Stimulated activated CD8-positive, alpha-beta memory T cell treated with anti-CD3 and anti-CD28 coated beads, Interleukin-15, amount 100 ng/mL, for 1 hour (primary cell): Measurements from ENCODE around the gene NUP50.
"Not testable (repeated sequence)": the region's sequence is repeated elsewhere in the genome, so short reads cannot be mapped to it uniquely, and the experiment has no call there.

ENCODE experiments used
- DNase-seq: peaks from one replicate; pipeline ENCODE4 v3.0.0-alpha.2; 2020; ENCODE audit warnings: low read depth

The NUP50 gene

DNA sequence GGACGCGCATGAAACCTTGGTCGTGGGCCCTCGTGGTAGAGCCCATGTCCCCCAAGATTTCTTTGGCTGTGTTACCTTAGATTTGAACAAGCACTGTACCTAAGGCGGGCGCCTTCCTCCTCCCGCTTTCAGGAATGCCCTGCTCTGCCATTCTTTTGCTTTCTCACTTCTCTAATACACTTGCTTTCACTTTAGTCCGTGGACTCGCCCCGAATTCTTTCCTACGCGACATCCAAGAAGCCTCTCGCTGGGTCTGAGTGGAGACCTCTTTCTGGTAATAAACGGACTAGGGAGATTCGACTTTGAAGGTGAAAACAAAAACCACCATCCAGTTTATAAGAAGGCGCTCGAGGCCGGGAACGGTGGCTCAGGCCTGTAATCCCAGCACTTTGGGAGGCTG lies 1.2 kb upstream of the NUP50 start:
- no peak for DNase-seq

DNA sequence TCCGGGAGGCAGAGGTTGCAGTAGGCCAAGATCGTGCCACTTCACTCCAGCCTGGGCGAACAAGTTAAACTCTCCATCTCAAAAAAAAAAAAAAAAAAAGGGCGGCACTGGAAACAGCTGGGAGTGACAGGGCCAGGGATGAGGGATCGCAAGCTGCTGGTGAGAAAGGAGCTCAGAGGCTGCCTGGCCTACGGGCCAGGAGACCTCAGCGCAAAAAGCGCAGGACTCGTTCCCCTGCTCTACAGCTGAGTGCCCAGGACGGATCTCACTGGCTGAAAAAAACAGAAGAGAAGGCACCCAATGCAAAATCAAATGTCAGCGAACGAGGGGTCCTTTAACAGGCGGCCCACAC lies 650 bp upstream of the NUP50 start:
- DNase-seq, result no peak

DNA sequence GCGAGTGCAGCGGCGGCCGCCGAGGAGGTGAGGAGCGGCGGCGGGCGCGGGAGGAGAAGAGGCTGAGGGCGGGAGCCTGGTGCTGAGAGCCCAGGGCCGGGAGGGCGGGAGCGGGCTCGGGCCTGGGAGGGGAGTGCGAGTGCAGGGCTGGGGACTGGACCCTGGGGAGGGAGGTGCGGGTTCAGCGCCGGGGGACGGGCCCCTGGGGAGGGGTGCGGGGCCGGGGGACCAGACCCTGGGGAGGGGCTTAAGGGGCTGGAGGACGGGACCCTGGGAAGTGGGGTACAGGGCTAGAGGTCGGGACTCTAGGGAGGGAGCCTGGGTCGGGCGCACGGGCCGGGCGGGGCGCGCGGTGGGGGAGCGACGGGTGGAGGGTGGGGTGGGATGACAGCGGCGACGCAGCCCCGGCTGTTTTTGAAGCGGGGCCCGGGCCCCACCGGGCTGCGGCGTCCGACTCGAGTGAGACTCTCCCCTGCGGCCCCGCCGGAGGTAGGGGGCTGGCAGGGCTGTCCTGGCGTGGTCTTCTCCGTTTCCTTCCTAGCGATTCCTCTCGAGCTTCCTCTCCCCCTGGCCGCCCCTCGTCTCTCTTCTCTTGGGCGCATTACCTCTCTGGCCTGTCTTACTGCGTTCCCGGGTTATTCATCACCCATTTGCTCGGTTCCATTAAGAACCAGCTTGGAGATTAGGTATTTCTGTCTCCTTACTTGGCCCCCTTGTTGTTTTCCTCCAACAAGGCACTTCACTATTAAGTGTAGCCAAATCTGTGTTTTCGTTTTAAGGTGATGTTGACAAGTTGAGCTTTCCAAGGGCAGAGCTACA lies 754 bp downstream of the NUP50 start:
- DNase-seq, result peak; percentile 8

DNA sequence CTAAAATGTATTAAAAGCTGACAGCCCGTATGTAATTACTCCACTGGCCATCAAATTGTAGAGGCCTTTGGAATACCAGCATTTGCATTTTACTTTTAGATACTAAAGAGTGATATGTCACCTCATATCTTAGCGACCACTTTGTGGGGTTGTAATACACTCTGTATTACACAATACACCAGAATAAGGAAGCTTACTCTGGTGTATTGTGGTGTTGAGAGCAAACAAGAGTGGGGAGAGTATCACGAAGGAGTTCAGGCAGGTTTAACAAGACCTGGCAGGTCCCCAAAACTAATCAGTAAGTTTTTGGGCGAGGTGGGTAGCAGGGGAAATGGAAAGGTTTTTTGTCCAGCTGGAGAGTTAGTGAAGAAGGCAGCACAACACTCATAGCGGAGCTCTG lies 3.2 kb downstream of the NUP50 start:
- DNase-seq, result no peak

DNA sequence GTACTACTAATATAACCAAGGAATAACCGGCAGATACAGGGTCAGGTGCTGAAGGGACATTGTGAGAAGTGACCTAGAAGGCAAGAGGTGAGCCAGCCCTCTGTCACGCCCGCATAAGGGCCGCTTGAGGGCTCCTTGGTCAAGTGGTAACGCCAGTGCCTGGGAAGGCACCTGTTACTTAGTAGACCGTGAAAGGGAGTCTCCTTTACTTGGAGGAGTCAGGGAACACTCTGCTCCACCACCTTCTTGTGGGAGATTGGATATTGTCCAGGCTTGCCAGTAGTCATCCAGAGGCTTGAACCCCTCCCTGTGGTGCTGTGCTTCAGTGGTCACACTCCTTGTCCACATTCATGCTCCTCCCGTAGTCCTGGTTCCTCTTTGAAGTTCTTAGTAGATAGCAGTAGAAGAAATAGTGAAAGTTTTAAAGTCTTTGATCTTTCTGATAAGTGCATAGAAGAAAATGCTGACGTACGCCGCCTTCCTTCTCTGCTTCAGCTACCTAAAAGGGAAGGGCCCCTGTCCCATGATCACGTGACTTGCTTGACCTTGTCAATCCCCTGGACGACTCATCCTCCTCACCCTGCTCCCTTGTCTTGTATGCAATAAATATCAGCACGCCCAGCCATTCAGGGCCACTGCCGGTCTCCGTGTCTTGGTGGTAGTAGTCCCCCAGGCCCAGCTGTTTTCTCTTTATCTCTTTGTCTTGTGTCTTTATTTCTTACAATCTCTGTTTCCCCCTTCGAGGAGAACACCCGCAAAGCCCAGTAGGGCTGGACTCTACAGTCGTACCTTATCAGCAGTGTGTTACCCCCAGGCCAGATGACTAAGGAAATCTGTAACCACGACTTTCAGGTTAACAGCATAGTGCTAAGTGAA lies 6.1 kb downstream of the NUP50 start:
- no peak for DNase-seq

DNA sequence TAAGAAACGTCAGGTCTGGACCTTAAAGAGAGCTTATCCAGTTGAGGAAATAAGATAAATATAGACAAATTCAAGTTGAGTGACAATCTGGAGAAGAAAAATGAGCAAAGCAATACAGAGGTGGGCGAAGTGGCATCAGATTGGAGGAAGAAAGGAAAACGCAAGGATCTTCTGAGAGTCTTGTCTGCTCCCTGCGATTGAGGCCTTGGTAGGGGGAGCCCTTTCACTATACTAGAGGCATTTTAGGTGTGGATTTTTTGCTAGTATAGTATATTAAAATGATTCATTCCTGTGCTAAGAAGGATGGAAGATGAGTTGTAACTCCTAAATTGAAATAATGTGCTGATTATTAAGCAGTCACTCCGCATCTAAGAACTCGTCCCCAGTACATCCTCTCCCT lies 8.1 kb downstream of the NUP50 start:
- no peak for DNase-seq

DNA sequence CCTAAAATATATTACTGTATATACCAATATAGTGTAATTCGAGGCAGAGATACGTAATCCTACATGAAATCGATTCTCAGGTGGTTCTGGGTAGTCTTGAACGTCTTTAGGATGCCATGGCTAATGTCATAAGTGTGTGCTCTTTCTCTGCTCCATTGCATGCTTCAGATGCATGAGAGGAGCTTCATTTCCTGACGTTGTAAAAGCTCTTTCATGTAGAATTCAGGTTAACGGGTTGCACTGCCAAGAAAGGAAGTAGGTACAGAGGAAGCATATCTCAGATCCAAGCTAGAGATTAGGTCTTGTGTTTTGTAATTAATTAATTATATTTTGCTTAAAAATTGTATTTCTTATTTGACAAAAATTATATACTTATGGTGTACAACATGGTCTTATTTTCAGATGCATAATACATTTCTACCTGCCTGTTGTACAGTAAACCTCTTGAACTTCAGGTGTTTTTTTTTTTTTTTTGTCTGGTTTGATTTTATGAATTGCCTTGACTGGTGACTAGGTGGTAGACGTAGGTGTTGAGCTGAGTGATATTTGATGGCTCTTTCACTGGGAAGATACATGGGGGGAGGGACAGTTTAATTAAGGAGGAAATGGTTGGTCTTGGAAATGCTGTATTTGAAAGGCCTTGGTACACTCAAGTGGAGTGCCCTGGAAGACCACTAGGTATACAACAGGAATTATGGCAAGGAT lies 9.3 kb downstream of the NUP50 start:
- no peak for DNase-seq

DNA sequence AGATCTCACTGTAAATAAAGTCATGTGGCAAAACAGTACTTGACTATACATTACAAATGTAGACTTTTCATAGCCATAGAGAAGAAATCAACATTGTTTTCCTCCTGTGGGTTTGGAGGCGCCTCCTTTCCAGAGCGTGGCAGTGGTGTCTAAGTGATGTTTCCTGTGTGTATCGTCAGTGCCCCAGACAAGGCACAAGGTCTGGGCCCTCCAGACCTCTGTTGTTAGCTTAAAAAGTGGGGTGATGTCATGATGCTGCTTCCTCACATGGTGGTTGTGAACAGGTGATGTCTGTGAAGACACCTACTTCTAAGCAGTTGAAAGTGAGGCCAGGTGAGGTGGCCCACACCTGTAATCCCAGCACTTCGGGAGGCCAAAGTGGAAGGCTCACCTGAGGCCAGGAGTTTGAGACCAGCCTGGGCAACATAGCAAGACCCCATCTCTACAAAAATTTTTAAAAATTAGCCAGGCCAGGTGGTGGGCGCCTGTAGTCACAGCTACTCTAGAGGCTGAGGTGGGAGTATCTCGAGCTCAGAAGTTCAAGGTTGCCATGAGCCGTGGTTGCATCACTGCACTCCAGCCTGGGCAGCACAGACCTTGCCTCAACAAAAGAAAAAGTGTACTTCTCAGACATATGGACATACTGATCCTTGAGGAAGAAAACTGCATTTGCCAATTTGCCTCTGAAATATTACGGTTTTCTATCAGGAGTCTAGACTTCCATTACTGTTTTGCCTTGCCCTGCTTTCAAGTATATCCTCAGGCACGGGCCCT lies 15.7 kb downstream of the NUP50 start:
- no peak for DNase-seq

DNA sequence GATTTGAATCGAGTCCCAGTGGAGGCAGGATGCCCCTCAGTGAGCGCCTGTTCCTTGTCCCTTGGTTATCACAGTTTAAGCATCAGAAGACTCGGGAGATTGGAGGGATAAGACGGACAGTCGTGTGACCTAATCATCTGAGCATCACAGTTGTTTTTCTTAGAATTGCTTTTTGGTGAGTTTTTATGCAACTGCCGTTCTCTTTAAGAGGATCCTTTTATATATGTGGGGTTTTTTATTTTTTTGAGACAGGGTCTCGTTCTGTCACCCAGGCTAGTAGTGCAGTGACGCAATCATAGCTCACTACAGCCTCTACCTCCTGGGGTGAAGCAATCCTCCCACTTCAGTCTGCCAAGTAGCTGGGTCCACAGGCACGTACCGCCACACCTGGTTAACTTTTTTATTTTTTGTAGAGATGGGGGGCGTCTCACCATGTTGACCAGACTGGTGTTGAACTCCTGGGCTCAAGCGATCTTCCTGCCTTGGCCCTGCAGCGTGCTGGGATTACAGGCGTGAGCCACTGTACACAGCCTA lies 16.5 kb downstream of the NUP50 start:
- no peak for DNase-seq

DNA sequence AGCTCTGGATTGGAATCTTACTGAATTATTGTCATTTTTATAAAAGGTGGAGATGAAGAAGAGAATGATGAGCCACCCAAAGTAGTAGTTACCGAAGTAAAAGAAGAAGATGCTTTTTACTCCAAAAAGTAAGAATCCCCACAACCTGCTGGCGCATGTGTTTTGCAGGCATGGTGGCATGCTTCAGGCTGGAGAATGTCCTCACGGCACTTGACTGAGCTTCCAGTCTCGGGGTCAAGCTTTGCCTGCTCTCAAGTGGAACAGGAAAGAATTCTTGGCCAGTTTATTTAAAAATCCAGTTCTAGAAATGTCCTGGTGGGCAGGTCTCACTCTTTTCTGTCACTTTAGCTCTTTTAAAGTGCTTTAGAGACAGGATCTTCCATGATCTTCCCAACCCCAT lies 17.5 kb downstream of the NUP50 start:
- DNase-seq, result no peak

DNA sequence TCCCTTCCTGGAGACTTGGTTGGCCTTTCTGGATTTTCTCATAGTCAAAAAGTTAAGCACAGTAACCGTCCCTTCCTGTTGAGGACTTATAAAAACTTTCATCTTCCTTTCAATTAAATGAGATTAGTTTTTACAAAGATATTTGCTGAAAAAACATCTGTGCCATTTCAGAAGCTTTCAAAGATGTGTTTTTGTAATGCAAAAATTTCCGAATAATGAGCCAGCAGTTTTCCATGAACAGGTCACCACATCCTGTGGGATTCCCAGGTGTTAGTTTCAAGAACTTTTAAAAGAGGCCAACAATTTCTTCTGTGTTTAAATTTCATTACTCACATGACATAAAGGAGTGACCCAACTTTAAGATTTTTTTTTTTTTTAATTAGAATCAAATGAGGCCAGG lies 18.0 kb downstream of the NUP50 start:
- DNase-seq, result no peak

DNA sequence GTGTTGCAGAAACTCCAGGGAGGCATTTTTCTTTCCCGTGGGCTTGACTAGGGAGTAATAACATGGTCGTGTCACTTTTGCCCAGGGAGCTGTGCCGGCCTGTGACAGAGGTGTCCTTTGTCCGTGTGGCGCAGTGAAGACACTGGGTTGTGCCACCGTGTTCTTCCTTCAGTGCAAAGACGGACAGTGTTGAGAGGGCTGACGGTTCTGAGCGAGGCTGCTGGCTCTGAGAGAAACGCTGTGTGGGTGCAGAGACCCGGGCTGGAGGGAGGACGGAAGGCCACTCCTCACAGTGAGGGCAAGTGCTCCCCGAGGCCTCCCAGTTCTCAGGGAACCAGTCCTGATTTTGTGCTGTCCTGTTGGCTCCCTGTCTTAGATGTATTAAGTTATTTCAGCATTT lies 20.2 kb downstream of the NUP50 start:
- DNase-seq, result no peak

DNA sequence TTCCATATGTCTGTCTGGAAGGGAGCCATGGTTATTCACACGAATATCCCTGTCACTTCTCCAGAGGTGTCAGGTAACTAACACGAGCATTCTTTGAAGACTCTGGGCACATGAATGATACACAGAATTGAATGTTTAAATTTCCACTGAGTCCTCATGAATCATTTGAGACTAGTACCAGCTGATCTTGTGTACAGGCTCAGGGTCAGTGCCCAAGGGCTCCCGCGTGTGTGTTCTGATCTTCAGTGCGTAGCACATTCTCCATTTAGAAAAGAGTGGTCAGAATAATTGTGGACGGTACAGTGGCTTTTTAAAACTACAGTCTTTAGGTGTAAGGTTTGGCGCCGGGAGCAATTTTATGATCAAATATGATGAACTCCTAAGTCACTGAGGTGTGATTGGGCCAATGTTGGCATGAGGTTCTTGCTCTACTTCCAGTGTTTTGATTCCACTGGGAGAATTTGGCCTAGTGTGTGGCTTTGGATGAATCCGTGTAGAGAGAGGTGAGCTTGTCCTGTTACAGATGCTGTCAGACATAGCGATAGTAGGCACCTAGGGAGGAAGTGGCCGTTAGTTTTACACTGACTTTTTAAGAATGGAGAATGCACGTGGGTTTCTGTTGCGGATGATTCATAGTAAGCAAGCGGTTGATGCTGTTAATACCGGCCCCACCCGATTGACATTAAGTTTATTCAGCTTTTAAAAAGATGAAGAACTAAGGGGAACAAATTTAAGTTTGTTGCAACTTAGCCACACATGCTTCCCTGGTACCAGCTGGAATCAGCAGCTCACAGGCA lies 22.2 kb downstream of the NUP50 start:
- no peak for DNase-seq

DNA sequence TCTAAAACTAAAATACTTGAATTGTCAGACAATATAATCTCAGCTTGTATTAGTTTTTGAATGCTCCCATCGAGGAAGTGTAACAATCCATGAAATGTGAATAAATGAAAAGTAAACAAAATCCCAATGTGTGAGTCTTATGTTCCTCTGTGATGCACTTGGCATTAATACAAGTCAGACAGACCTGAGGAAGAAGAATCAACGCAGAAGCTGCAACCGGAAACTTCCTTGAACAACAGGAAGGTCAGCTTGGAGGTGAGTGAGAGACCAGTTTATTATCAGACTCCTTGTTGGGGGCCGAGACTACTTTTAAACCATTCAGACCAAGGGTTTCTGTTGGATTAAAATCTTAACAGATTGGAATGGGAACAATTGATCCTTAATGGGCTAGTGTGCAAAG lies 24.2 kb downstream of the NUP50 start:
- no peak for DNase-seq

DNA sequence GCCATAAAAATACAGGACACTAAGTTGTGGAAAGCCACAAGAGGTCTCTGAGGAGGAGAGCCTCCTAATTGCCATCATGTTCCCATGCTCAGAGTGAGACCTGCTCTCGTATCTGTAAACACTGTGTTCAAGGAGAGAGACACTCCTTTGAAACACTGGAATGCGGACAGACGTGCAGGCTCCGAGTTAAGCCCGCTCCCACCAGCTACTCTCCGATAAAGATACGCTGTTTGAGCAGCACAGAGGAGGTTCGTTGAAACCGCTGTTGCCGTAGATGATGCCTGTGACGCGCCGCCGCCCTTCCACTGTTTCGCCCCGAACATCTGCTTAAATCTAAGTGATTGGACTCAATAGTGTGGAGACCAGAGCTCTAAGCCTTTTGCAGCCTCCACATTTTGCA lies 25.1 kb downstream of the NUP50 start:
- no peak for DNase-seq

DNA sequence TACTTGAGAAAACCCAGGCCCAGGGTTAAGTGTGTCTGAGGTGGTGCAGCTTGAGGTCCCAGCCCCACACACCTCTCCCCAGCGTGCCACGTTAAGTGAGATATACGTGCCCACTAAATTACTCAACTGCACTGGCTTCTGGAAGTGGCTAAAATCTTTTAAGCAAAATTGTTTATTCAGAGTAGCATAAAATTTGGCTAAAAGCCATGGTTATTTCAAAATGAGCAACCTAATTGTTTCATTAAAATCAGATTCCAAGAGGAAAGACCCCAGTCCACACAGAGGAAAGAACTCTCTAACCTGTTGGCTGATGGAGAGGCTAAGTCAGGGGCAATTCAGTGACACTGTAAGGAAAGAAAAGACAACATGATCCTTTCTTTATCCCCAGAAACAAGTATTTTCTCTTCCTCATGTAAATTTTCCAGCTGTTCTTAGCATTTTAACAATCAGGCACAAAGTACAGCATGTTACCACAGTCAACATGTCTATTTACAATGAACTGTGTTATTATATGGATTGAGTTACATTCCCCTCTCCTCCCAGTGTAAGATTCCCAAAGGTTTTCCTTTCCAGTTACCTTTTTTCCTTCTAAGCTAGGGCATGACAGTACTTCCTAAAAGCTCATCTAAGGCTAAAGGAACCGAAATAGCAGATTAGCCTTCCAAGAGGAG lies 26.6 kb downstream of the NUP50 start:
- DNase-seq, result no peak

DNA sequence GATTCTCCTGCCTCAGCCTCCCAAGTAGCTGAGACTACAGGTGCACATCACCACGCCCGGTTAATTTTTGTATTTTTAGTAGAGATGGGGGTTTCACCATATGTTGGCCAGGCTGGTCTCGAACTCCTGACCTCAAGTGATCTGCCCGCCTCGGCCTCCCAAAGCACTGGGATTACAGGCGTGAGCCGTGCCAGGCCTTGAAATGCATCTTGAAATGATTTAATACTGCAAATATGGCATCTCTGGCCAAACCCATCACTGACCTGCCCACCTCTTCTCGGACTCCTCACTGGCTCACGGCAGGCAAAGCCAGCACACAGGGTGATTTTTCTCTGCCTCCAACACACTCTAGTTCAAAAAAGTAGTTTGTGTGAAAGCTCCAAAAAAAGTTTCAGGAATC lies 28.0 kb downstream of the NUP50 start:
- DNase-seq, result not testable (repeated sequence)

DNA sequence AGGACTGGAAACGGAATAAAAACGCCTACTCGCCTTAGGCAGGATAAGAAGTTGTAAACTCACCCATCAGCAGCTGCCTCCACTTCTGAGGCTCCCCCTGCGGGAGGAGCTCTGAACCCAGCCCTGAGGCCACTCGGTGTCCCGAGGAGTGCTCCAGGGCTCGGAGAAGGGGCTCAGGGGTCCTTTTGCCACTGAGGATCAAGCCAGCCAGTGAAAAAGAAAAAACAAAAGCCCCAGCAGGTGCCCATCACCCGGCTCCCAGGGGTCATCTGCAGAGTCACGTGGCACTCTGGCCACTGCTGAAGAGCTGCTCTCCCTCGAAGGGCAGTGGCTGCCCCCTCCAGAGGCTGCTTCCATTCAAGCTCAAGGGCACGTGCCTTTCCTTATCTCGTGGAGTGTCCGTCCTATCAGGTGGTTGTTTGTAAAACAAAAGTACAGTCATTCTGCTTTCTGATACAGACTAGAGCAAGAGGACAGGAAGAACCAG lies 29.0 kb downstream of the NUP50 start:
- no peak for DNase-seq

DNA sequence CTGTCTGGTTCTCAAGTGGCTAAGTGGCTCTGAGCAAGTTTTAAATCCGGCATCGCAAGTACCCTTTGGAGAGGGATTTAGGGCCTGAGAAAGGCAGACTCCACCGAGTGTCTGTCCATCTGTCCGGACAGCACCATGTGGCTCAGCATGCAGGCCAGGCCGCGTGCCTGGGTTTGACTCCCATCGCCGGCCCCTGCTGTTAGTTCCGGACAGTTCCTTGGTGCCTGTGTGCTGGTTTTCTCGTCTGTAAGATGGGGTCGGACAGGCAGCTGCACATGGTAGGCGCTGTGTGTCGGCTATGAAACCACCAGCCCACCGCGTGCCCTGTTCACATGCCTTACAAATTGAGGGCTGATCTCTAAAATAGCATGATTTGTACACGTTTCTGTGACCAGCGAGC lies 31.0 kb downstream of the NUP50 start:
- DNase-seq, result no peak

DNA sequence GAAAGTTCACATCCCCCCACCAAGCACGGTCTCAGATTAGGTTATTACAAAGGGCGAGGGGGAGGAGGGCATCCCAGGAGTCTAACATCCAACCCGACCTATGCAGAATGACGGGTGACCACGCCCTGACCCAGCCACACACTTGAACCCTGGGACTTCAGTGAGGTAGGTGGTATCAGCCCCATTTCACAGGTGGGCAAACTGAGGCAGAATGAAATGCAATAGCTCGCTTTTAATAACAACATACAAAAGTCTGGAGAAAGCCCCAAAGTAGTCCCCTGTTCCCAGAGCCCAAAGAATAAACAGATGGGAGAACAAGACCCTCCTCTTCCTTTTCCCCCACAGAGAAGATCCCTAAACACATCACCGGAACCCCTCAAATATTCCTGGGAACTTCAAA lies 31.9 kb downstream of the NUP50 start:
- DNase-seq, result no peak
